Adipose tissue (tissue), 3 donors: ENCODE results near the gene PLVAP. TPM values are rescaled to one million over a fixed set of nuclear protein-coding genes. Genes with fewer than 3 reads are reported as not detected.

ENCODE experiments used
- H3K27ac ChIP-seq: one replicate; pipeline ENCODE4 v1.5.1; 2013; ENCODE audit warnings: low read depth, low read length
- WGBS, 3 donors: extraction: QIAGEN DNeasy Blood & Tissue Kit; methylation state at CpG; one replicate each; pipeline ENCODE4 v1.1.7; 2013; 5-methylcytosine and 5-hydroxymethylcytosine counted together
- polyA plus RNA-seq, 3 donors: library from polyadenylated mRNA; stranded (reverse); fragments of 200-250 nt; gene quantifications; one replicate each; pipeline ENCODE4 v1.2.3, GENCODE V29; 2013
- donor health status: healthy with polysubstance abuse.
- donor health status: Bipolar disorder and iron deficiency.
- donor health status: healthy.

Gene PLVAP
- polyA plus RNA-seq, 3 donors, result 73.0 to 247 (median 78.6) TPM

DNA sequence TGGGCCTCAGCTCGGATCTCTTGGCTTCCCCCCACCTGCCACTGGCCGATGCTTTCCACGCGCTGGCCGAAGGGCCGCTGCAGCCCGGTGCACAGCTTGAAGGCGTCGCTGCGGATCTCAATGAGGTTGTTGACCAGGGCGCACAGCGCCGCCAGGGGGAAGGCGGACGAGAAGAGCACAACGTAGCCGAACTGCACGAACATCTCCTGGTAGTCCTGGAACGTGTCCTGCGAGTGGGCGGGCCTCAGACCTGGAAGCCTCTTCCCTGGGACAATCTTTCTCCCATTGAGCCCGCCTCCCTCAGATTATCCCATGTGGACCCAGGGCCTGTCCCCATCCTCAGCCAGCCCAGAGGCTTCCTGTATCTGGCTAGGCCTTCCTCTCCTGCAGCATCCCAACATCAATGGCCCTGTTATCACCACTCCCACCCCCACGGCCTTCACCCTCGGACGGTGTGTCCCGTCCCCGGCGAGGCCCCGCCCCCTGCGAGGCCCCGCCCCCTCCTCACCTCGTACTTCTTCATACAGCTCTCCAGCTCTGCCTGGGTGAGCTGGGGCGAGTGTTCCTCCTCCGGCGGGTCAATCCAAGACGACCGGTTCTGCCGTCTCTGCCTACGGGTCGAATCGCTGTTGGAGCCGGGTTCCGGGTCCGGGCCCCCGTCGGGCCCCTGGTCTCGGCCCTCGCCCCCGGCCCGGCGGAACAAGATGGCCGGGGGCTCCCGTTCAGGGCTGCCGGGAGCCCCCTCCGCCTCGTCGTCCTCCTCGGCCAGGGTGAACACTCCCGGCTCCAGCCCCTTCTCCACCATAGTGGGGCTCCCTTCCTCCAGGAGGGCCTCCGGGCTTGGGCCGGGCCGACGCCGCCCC lies 49.3 kb downstream of the PLVAP start:
- H3K27ac ChIP-seq, result no peak overlapping the region
- 25 to 42% (median 41%) methylated on average over 51 to 64 of the region's 64 CpGs for WGBS, 3 donors

DNA sequence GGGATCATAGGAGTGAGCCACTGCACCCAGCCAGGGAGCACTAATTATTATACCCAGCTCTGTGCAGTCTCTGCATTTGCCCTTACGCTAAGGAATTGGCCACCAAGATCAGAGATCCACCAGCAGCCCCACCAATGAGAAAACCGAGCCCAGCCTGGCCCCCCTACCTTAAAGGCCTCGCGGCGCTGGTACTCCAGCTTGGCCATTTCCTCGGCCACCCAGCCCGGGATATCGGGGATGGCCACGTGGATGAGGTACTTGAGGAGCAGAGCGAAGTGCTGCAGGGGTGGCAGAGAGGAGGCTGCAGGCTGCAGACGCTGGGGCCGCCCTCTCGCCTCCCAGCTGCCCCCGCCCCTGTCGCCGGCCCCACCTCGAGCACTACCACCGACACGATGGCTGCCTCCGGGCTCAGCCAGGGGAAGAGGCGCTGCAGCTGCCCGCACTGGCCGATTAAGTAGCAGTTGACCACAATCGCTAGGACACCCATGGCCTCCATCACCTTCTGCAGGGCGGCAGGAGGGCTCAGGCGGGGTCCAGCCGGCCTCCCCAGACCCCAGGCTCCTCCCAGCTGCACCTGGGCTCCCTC lies 50.0 kb downstream of the PLVAP start:
- no peak overlapping the region for H3K27ac ChIP-seq
- 92 to 97% (median 93%) methylated on average over 25 to 27 of the region's 27 CpGs for WGBS, 3 donors

DNA sequence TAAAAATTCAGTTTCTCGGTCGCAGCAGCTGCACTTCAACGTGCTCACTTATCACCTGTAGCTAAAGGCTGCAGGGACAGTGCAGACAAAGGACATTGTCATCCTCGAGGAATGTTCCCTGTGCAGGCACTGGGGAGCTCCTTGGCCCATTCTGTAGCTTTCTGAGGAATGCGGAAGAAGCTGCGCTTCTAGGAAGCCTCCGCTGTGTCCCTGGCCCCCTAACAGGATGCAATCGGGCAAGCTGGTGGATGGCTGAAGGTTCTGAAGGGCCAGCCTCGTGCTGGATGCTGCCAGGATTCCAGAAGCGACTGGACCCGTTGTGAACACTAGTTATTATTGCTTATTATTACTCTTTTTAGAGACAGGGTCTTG lies 50.6 kb downstream of the PLVAP start:
- 73 to 86% (median 80%) methylated on average over 11 of the region's 11 CpGs for WGBS, 3 donors
- no peak overlapping the region for H3K27ac ChIP-seq

DNA sequence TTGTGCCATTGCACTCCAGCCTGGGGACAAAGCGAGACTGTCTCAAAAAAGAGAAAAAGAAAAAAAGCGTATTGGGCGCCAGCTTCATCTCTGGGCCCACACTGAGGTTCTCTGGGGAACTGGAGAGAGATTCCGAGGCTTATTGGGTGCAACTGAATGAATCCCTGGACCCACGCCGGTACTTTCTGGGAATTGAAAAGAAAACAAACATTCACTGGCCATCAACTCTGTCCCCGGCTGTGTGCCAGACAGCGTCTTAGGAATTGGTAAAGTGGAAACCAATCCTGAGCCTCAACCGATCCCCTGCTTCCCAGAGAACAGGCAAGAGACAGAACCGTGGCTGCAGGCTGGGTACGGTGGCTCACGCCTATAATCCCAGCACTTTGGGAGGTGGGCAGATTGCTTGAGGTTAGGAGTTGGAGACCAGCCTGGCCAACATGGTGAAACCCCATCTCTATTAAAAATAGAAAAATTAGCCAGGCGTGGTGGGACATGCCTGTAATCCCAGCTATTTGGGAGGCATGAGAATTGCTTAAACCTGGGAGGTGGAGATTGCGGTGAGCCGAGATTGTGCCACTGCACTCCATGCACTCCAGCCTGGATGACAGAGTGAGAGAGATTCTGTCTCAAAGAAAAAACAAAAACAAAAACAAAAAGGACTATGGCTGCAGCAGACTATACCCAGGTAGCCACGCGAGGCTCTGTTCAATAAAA lies 51.1 kb downstream of the PLVAP start:
- H3K27ac ChIP-seq, result no peak overlapping the region
- WGBS, 3 donors, result 73 to 84% (median 83%) methylated on average over 17 of the region's 17 CpGs

DNA sequence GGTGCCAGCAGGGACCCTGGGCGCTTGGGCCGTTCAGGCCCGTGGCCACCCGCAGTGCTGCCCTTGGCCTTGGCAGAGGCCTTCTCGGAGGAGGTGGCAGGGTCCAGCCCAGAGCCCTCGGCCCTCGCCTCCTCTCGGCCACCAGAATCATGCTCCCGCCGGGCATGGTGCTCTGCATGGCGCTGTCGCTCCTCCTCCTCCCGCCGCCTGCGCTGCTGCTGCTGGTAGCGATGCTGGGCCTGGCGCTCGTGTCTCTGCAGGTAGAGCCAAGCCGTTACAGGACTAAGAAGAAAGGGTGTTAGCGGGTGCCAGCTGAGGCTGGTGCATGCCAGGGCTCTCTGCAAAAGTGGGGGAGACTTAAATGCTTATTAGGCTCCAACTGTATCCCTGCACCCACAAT lies 52.0 kb downstream of the PLVAP start:
- no peak overlapping the region for H3K27ac ChIP-seq
- WGBS, 3 donors, result 96 to 97% (median 97%) methylated on average over 19 to 20 of the region's 20 CpGs

DNA sequence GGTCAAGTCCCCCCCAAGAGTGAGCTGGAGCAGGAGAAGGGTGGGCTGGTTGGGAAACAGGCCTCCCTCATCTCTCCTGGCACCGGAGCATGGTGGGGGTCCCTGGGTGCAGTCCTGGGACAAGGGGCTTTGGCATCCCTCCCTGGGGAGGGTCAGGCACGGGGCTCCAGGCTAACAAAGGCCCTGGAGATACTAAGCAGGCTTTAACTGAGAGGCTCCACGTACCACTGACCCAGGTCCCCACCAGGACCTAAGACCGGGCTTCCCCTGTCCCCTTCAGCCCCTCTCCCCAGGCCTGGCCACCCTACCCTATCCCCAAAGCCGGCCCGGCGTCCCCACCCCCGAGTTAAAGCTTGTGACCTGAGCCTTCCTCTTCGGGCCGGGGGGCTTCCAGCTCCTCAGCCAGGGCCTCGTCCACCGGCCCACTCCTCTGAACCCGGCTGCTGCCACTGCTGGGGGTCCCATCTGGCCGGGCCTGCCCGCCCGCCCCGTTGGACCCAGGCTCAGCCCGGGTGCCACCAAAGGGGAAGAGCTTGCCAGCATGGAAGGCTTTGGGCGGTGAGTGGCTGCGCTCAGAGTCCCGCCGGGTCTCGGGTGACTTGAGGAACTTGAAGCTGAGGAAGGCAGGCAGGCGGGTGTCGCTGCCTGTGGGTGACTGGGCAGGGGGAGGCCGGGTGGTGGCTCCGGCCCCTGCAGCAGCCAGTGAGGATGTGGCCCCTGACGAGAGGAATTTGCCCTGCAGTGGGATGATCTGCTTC lies 52.6 kb downstream of the PLVAP start:
- H3K27ac ChIP-seq, result no peak overlapping the region
- 86 to 92% (median 87%) methylated on average over 25 to 28 of the region's 28 CpGs for WGBS, 3 donors

DNA sequence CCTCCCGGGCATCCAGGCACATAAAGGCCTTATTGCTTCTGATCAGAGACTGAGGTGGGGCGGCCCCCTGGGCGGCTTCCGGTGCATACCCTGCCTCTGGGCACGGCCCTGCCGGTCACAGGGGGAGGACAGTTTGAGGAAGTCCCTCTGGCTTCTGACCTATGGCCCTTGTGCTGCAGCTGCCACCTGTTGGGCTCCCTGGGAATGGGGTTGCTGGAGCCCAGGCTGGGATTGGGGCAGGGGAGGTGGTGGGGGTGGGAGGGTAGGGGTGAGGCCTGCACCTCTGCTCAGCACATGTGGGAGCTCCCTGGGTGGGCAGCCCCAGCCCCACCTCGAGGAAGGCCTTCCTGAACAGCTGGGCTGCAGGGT lies 53.2 kb downstream of the PLVAP start:
- 19 to 38% (median 25%) methylated on average over 6 to 7 of the region's 7 CpGs for WGBS, 3 donors

DNA sequence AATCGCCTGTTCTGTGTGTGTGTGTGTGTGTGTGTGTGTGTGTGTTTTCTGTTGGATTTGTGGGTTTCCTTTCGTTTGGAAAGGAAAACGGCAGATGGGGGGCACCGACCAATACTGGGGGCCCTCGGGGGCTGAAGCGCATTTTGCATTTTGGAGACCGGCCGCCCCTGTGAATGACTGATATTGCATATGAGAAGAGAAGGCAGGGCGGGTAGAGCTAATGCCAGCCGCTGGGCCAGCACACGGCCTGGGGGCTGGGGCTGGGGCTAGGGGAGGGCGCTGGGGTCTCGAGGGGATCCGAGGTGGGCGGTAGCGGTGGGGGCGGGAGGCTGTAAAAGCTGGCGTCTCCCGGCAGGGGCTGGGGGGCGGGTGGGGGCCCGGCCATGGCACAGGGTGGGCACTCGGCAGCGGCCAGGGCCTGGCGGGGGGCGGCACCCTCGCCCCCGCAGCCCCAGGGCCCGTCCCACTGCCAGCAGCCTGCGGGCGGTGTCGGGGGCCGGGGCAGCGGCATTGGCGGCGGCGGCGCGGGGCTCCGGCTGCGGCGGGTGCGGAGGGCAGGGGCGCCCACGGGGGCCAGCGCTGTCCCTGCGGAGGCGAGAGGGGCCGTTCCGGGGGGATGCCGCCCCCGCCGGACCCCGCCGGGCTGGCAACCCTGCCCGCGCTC lies 53.7 kb downstream of the PLVAP start:
- H3K27ac ChIP-seq, result no peak overlapping the region
- WGBS, 3 donors, result 24 to 41% (median 35%) methylated on average over 36 to 56 of the region's 56 CpGs

More for the DNA sequence above, 53.2 kb downstream of the PLVAP start:
- no peak overlapping the region for H3K27ac ChIP-seq

DNA sequence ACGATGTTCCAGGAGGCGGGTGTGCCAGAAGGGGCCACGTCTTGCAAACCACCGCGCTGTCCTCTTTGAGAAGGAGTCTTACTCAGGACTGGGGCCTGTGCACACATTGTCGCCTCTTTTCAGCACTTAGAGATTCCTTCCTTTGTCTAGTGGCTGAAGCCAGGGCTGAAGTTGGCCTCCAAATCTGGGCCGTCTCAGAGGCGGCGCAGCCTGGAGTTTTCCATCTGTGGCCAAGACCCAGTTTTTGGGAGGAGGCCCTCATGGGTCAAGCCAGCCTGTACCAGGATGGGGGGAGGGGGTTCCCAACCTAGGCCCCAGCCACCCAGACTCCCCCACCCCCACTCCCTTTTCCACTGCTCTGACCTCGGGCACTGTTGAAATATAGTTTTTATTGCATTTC lies 54.3 kb downstream of the PLVAP start:
- no peak overlapping the region for H3K27ac ChIP-seq
- 67 to 79% (median 74%) methylated on average over 10 of the region's 10 CpGs for WGBS, 3 donors

DNA sequence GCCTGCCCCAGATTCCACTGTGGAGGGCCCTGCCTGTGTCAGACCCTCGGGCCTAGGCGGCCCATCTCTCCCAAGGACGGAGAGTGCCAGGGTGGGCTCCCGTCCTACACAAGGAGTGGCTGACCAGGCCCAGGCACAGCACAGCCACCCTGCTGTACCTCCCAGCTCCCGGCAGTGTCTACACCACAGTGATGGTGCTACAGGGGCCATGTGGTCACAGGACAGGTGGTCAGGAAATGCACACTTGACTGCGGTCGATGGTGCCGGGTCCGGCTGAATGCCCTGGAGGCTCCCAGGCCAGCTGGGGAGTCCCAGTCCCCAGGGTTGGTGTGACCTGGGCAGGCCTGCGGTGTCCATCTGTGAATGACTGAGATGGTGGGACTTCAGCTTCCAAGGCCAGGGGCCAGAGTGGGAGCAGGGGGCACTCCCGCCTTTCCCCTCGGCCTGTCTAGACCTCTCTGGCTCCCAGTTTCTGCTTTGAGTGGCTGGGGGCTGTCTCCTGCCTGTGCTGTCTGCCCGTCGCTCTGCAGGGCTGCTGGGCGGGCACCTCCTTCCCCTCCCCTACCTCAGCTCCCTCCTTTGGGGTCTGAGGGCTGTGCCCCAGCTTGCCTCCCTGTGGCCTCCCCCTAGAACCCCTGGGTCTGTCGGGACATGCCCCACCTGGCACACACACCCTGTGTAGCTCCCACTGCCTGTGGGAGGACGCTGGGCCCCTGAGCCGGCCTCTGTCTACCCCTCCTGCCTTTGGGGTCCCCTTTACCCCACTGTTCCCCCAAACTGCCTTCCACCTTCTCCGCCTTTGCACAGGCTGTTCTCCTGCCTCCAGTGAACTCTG lies 55.3 kb downstream of the PLVAP start:
- H3K27ac ChIP-seq, result no peak overlapping the region
- 84 to 89% (median 86%) methylated on average over 19 of the region's 19 CpGs for WGBS, 3 donors

DNA sequence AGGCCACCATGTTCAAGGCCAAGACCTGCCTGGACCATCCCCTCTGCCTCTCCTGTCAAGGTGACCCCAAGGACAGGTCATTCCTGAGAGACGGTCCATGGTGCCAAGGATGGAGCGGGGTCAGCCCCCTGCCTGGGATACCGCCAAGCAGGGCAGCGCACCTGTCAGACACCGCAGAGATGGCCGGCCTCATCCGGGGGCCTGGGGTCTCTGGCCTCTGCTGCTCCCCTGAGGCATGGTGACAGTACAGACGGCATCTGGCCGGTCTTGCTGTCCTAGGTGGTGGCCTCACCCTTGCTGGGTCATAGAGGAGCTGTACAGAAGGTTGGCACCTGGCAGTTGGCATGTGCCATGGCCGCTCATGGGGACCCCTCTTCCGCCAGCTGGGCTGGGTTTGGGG lies 56.7 kb downstream of the PLVAP start:
- H3K27ac ChIP-seq, result no peak overlapping the region
- 82 to 92% (median 86%) methylated on average over 11 of the region's 11 CpGs for WGBS, 3 donors

DNA sequence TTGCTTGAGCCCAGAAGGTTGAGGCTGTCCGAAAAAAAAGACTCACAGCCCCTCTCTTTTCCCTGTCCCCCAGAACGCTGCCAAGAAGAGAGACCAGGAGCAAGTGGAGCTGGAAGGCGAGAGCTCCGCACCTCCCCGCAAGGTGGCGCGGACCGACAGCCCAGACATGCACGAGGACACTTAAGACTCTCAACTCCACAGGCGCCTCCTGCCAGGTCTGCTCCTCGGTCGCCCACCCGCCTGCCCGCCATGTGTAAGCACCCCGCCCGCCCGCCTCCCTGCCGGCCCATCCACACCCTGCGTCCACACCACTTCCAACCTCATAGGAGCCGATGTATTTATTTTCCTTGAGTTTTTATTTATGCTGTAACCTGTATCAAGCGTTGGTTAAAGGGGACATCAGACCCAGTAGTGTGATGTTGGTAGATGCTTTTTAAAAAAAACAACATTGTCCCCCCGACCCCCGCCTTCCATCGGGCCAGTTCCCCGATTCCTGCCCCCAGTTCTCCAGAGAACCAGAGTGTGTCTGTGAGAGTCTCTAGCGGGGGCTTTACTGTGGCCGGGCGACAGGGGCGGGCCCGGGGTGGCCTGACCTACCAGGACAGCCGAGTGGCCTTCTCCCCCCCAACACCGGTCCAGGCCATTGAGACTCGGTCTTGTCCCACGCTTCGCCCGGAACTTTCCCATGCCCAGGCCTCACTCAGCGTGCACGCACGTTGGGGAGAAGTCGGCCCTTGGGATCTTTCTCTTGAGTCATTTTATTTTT lies 57.5 kb downstream of the PLVAP start:
- 91 to 95% (median 91%) methylated on average over 37 to 40 of the region's 40 CpGs for WGBS, 3 donors
- no peak overlapping the region for H3K27ac ChIP-seq

DNA sequence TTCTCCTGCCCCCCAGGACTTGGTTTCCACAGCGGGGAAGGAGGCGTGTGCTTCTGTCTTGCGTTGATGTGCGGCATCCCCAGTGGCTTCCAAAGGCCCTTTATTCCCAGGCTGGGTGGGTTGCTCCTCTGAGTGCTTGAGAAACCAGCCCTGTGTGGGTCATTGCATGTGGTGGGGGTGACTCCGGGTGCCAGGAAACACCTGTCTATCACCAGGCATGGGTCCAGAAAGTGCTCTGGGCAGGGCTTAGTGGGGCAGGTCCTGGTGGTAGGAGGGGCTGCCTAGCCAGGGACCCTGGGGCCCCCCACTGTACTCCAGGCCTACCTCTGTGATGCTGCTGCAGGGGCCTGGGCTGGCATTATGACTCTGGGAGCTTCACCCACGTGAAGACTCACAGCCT lies 58.2 kb downstream of the PLVAP start:
- WGBS, 3 donors, result 68 to 82% (median 75%) methylated on average over 6 of the region's 6 CpGs
- no peak overlapping the region for H3K27ac ChIP-seq

DNA sequence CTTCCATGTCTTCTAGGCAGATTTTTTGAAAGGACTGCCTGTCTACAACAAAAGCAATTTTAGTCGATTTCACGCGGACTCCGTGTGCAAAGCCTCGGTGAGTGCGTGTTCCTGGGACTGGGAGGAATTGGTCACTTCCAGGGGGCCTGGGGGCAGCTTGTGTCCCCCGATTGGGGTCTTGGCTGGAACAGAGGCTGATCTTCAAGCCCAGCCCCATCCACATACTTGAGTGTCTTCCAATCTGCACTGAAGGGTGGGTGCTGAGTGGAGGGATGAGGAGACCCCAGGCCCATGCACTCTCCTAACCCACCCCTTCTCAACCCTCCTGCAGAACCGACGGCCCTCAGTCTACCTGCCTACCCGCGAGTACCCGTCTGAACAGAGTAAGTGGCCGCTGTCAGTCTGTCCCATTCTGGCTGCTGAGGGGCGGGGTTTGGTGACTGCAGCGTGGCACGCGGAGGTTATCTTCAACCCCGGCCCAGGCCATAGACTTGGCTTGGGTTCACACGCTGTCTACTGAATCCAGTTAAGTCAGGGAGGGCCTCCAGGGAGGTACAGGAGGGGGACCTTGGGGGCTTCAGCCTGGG lies 63.0 kb downstream of the PLVAP start:
- H3K27ac ChIP-seq, result no peak overlapping the region
- WGBS, 3 donors, result 85 to 94% (median 87%) methylated on average over 19 of the region's 19 CpGs

DNA sequence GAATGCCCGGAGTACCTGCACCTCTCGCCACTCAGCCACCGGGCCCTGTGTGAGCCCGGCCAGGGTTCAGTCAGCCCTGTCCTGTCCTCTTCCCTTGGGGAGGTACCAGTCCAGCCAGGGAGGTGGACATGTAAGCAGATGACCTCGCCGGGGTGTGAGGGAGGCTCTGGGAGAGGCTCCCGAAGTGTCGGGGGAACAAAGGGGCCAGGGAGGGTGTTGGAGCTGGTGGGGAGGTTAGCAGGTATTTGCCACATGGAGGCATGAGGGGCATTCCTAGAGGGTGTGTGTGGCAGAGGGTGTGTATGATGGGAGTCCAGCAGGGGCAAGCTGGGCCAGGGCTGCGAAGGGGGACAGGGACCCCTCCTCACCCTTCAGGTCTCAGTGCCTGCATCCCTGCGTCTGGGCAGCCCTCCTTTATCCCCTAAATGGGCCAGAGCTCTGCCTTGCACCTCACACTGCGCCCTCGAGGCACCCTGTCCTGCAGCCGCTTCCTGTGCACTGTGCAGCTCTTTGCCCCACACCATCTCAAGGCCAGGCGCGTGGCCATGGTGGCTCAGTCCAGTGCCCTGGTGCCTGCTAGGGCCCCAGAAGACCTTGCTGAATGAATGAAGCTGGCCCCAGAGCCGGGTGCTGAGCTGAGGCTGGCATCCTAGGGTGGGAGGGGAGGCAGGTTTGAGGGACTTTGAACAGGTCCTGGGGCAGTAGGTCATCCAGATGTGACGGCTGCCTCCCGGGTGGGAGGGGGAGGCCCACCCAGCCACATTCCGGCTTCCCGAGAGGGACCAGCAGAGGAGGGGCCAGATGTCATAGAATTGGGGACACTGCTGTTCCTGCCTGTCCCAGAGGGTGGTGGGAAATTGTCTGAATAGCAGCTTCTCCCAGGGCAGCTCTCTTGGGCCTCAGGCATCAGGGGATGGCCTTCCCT lies 64.7 kb downstream of the PLVAP start:
- H3K27ac ChIP-seq, result no peak overlapping the region
- whole genome bisulfite sequencing, 3 donors, result 81 to 88% (median 82%) methylated on average over 19 to 20 of the region's 20 CpGs
